GM13977 (cell line): ENCODE data around the gene LDLRAD4.

Experiments
- DNase-seq: peaks from one replicate; pipeline ENCODE4 v3.0.0; 2012; ENCODE audit warnings: low spot score
- in situ Hi-C: fragments of 300-500 bp; cut with MboI; formaldehyde crosslinking; loops from one replicate; pipeline ENCODE4 v1.12.0; 2022; ENCODE audit warnings: low sequenced_read_pairs, low pct_unique_long_range_greater_than_20kb, mixed read lengths, inconsistent platforms; ENCODE audit not compliant: unreplicated experiment
- TF ChIP-seq, protein P1 (sequence below): IDR thresholded peaks from 2 replicates; pipeline ENCODE4 v1.5.1; 2012; ENCODE audit warnings: mild to moderate bottlenecking, control low read depth; ENCODE audit not compliant: insufficient read depth; ENCODE audit errors: extremely low read depth, missing control alignments

Gene LDLRAD4

DNA sequence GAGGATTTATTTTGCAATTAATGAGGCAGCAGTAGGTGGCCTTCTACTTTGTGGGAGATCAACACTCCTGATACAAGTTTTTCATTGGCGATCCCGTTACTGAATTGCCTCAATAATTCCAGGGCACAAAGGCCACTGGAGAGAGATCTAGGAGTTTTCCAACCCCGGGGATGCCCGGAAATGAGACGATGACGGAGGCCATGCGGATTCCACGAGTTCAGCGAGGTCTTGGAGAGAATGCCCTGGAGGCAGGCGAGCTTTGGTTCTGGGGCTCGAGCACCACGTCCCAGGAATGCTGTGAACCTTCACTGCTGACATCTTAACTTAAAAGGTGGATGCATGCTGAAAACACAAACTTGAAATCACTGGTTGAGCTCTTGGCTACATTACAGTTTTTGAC lies 74.2 kb downstream of the LDLRAD4 start:
- DNase-seq: no peak
- TF ChIP-seq, protein P1, sequence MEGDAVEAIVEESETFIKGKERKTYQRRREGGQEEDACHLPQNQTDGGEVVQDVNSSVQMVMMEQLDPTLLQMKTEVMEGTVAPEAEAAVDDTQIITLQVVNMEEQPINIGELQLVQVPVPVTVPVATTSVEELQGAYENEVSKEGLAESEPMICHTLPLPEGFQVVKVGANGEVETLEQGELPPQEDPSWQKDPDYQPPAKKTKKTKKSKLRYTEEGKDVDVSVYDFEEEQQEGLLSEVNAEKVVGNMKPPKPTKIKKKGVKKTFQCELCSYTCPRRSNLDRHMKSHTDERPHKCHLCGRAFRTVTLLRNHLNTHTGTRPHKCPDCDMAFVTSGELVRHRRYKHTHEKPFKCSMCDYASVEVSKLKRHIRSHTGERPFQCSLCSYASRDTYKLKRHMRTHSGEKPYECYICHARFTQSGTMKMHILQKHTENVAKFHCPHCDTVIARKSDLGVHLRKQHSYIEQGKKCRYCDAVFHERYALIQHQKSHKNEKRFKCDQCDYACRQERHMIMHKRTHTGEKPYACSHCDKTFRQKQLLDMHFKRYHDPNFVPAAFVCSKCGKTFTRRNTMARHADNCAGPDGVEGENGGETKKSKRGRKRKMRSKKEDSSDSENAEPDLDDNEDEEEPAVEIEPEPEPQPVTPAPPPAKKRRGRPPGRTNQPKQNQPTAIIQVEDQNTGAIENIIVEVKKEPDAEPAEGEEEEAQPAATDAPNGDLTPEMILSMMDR: no peak
- in situ Hi-C loops: no loop called here

DNA sequence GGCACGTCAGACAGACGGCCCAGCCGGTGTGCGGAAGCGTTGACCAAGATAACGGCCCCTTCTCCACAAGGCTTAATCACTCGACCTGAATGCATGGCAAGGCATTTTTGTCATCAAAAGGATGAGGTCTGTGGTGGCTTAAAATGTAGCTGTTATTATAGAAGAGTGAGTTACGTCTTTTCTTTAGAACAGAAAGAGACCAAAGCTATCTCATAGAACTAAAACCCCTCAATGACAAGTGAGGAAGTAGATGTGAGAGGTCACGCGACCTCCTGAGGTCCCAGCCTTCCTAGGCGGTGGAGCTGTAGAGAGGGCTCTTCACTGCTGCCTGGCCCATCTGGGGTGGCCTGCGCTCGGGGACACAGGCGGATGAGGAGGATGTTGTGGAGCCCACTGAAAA lies 75.7 kb downstream of the LDLRAD4 start:
- in situ Hi-C loops: no loop called here
- no peak for DNase-seq
- TF ChIP-seq, protein P1: no peak

DNA sequence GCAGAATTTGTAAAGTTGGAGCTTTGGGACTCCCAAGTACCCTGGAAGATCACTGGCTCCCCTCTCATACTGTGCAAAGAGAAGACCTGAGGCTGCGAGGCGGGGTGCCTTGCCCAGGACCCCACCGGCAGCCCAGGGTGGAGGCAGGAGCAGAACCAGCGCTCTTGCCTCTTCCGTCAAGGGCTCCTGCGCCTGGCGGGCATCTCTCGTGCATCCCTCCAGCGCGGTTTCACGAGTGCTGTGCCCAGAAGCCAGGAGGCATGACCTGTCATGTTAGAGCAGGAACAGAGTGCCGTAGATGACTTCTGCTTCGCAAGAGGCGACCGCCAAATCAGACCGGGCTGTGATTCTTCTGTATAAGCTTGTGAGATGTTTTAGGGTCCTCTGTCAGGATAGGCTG lies 77.3 kb downstream of the LDLRAD4 start:
- no peak for DNase-seq
- in situ Hi-C loops: no loop called here
- TF ChIP-seq, protein P1: no peak

DNA sequence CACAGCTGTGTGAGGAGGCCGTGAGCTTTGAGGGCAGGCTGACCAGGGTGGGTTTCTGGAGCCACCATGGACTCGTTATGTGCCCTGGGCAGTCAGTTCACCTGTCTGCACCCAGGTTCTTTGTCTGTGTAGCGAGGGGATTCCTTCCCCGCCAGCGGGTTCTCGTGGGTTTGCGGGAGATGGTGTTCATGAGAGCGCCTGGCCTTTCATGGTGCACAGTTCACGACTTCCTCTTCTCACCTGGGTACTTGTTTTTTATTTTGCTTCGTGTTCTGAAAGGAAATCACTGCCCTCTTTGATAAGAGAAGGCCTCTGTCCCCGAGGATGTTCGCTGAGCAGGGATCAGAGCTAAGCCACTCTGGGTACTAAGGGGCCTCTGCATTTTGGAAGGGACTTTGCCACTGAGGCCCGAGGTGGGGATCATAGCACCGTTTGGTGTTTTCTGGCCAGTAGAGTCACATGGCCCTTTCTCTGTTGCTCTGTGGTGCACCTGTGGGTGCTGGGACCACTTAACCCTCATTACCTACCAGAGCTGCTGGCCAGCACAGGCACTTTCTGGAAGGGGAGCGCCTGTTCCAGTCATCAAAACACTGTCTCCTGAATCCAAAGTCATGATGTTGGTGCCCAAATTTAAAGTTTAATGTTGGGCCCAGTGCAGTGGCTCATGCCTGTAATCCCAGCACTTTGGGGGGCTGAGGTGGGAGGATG lies 78.5 kb downstream of the LDLRAD4 start:
- no peak for DNase-seq
- in situ Hi-C loops: no loop called here

GRCh38 chr18:13298262-13298661 lies 79.7 kb downstream of the LDLRAD4 start:
- DNase-seq: no peak
- TF ChIP-seq, protein P1: no peak
- in situ Hi-C loops: no loop called here

More for the DNA sequence above, 78.5 kb downstream of the LDLRAD4 start:
- TF ChIP-seq, protein P1: no peak

- DNase-seq: no peak
- in situ Hi-C loops: no loop called here
- TF ChIP-seq, protein P1: no peak
These were observed 81.5 kb downstream of the LDLRAD4 start for GRCh38 chr18:13300029-13300428.

GRCh38 chr18:13300796-13301195 lies 82.2 kb downstream of the LDLRAD4 start:
- DNase-seq: no peak
- in situ Hi-C loops: no loop called here
- TF ChIP-seq, protein P1: no peak
